HepG2 (cell line): ENCODE measurements around the gene ST8SIA3. TPM values are rescaled to one million over a fixed set of nuclear protein-coding genes. Genes with fewer than 3 reads are reported as not detected.

Experiments
- ATAC-seq: fragments of 200-7000 bp; cut with Tn5 transposase; 3 replicates; pipeline ENCODE4 v1.9.1; 2020; ENCODE audit warnings: mild to moderate bottlenecking, moderate library complexity
- BruUV-seq: library from RNA; stranded (reverse); fragments of 400-500 nt; replicated peaks from 2 replicates; lab custom pipeline; 2021; lab: Mats Ljungman, UMichigan
- CTCF ChIA-PET: fragments of 300-600 bp; formaldehyde crosslinking; extraction: SDS; loops from one replicate; lab custom pipeline; 2021; ENCODE audit warnings: low total read pairs, inconsistent platforms, low intra/inter-chr PET ratio; lab: Yijun Ruan, JAX
- POLR2A ChIA-PET: fragments of 350-600 bp; sonication (Branson Sonifier 250); formaldehyde crosslinking; loops from one replicate; lab custom pipeline; 2020; ENCODE audit warnings: antibody characterized with exemption, inconsistent platforms; lab: Yijun Ruan, JAX
- DNase-seq: peaks from one replicate; pipeline ENCODE4 v3.0.0-alpha.2; 2015; ENCODE audit warnings: low spot score
- FAIRE-seq: peaks from 3 replicates; lab custom pipeline; 2011; peaks lifted over from hg19 to GRCh38; lab: Jason Lieb, UNC
- H2AFZ ChIP-seq: one replicate; pipeline ENCODE4 v1.6.1; 2011; ENCODE audit warnings: low read length, inconsistent platforms
- H3K27ac ChIP-seq: fragments of 300-600 bp; 3 replicates; pipeline ENCODE4 v1.8.0; 2011; ENCODE audit warnings: mixed run types, mild to moderate bottlenecking, mixed read lengths, low read length, inconsistent platforms; ENCODE audit not compliant: insufficient read depth; ENCODE audit errors: extremely low read length
- H3K27me3 ChIP-seq, 2 experiments: fragments of 200-600 bp in 1 of 2; 2 replicates in 1 of 2; 3 replicates in 1 of 2; pipeline versions ENCODE4 v1.6.0 to v1.8.0; 2011; ENCODE audit warnings: low read length in 2 of 2, mild to moderate bottlenecking in 2 of 2, moderate library complexity in 2 of 2, inconsistent platforms in 1 of 2; ENCODE audit not compliant: insufficient read depth in 2 of 2, control insufficient read depth in 1 of 2
- H3K36me3 ChIP-seq, 2 experiments: fragments of 200-600 bp in 1 of 2; replicated peaks in 1 of 2; 2 replicates in 1 of 2; 3 replicates in 1 of 2; pipeline versions ENCODE4 v1.5.1 to v1.8.0; 2011; ENCODE audit warnings: low read length in 2 of 2, inconsistent platforms in 1 of 2; ENCODE audit not compliant: insufficient read depth in 2 of 2, control insufficient read depth in 1 of 2
- H3K4me1 ChIP-seq: 2 replicates; pipeline ENCODE4 v1.5.1; 2012; ENCODE audit warnings: low read length, inconsistent platforms; ENCODE audit not compliant: insufficient read depth
- H3K4me2 ChIP-seq: 2 replicates; pipeline ENCODE4 v1.6.0; 2011; ENCODE audit warnings: low read depth, low read length, inconsistent platforms
- H3K4me3 ChIP-seq, 3 experiments: fragments of 200-600 bp in 1 of 3; sonication (generic), shearing (Covaris generic) in 1 of 3; replicated peaks in 1 of 3; 2 replicates each; pipeline ENCODE4 v1.5.1; 2011 to 2016; ENCODE audit warnings: low read length in 3 of 3, inconsistent platforms in 2 of 3, low read depth in 2 of 3, mild to moderate bottlenecking in 2 of 3, control low read depth in 1 of 3, mixed read lengths in 1 of 3; ENCODE audit not compliant: insufficient read depth in 1 of 3
- H3K79me2 ChIP-seq: one replicate; pipeline ENCODE4 v1.6.1; 2011; ENCODE audit warnings: low read length, inconsistent platforms; ENCODE audit not compliant: insufficient read depth
- H3K9ac ChIP-seq: 2 replicates; pipeline ENCODE4 v1.6.0; 2011; ENCODE audit warnings: mild to moderate bottlenecking, low read depth, low read length, inconsistent platforms; ENCODE audit not compliant: insufficient read depth
- H3K9me3 ChIP-seq: 2 replicates; pipeline ENCODE4 v1.5.1; 2012; ENCODE audit warnings: mild to moderate bottlenecking, low read length
- H4K20me1 ChIP-seq: 2 replicates; pipeline ENCODE4 v1.6.0; 2011; ENCODE audit warnings: inconsistent platforms, mild to moderate bottlenecking, low read length, moderate library complexity; ENCODE audit not compliant: insufficient read depth
- AKNA ChIP-seq: sonication (generic); formaldehyde crosslinking; IDR thresholded peaks from 2 replicates; pipeline ENCODE4 v1.4.0; 2020; ENCODE audit warnings: missing genetic modification reagents, borderline replicate concordance
- ASH2L ChIP-seq: fragments of 300-600, 200-600 bp; sonication (generic); IDR thresholded peaks from 2 replicates; pipeline ENCODE4 v1.7.0; 2017; ENCODE audit warnings: low read depth, mild to moderate bottlenecking, moderate library complexity, mixed read lengths, low read length; ENCODE audit not compliant: insufficient read length
- DDIT3 ChIP-seq: sonication (generic); formaldehyde crosslinking; IDR thresholded peaks from 2 replicates; pipeline ENCODE4 v1.4.0; 2020; ENCODE audit warnings: mild to moderate bottlenecking, missing genetic modification reagents
- FOXA1 ChIP-seq, 2 experiments: fragments of 450-650 bp in 1 of 2; sonication (generic) in 1 of 2; formaldehyde crosslinking in 1 of 2; IDR thresholded peaks; 2 replicates each; pipeline versions ENCODE4 v1.4.0 to v1.6.1; 2016 to 2020; ENCODE audit warnings: missing genetic modification reagents in 1 of 2
- MAFF ChIP-seq: IDR thresholded peaks from 2 replicates; pipeline ENCODE4 v1.6.1; 2011; ENCODE audit warnings: low read depth, low read length, improper control_type of control experiment
- MAFK ChIP-seq, 2 experiments: IDR thresholded peaks in 1 of 2; conservative IDR thresholded peaks in 1 of 2; 2 replicates each; pipeline ENCODE4 v1.6.1; 2011; ENCODE audit warnings: improper control_type of control experiment in 2 of 2, low read length in 2 of 2
- PPARG ChIP-seq: conservative IDR thresholded peaks from 2 replicates; pipeline ENCODE4 v1.6.1; 2016; ENCODE audit warnings: missing biosample characterization, missing genetic modification reagents
- ZNF282 ChIP-seq: fragments of 450-650 bp; IDR thresholded peaks from 2 replicates; pipeline ENCODE4 v1.6.1; 2018; ENCODE audit not compliant: partially characterized antibody
- ZNF570 ChIP-seq: sonication (generic); formaldehyde crosslinking; IDR thresholded peaks from 2 replicates; pipeline ENCODE4 v1.4.0; 2020; ENCODE audit warnings: mild to moderate bottlenecking, missing genetic modification reagents, borderline replicate concordance
- ZNF678 ChIP-seq: sonication (generic); formaldehyde crosslinking; IDR thresholded peaks from 2 replicates; pipeline ENCODE4 v1.4.0; 2020; ENCODE audit warnings: mild to moderate bottlenecking, missing genetic modification reagents
- ZNF691 ChIP-seq: sonication (generic); formaldehyde crosslinking; IDR thresholded peaks from 2 replicates; pipeline ENCODE4 v1.4.0; 2020; ENCODE audit warnings: missing genetic modification reagents, low read depth, mild to moderate bottlenecking, borderline replicate concordance
- whole genome bisulfite sequencing: methylation state at CpG from one replicate; pipeline ENCODE4 v1.1.6; 2017; ENCODE audit warnings: low lambda C conversion rate; 5-methylcytosine and 5-hydroxymethylcytosine counted together
- in situ Hi-C: cut with HindIII; loops from 2 replicates; pipeline ENCODE4 v1.10.0; 2017; ENCODE audit warnings: low pct_unique_long_range_greater_than_20kb; ENCODE audit not compliant: extremely low pct_ligation_motif_present
- intact Hi-C: fragments of 100-400 bp; cut with micrococcal nuclease; formaldehyde crosslinking; loops from one replicate; pipeline ENCODE4 v1.10.0; 2022; ENCODE audit not compliant: unreplicated experiment
- polyA plus RNA-seq, 8 experiments: library from polyadenylated mRNA; depleted of rRNA in 3 of 8; stranded (reverse) in 7 of 8; unstranded in 1 of 8; fragments of >200 nt; fragmentation: Illumina TruSeq in 4 of 8; extraction: Trizol in 4 of 8; gene quantifications; 2 replicates each; pipeline versions ENCODE4 v1.2.1 to v1.2.3, GENCODE V29; 2011 to 2016; ENCODE audit warnings: low read depth in 4 of 8, missing spikeins in 1 of 8, mixed read lengths in 1 of 8; ENCODE audit not compliant: insufficient read depth in 1 of 8
- total RNA-seq, 5 experiments: library from RNA; depleted of rRNA; stranded (reverse); fragments of >200 nt; fragmentation: Illumina TruSeq; extraction: Trizol; gene quantifications; 2 replicates each; pipeline ENCODE4 v1.2.3, GENCODE V29; 2016; ENCODE audit warnings: low read depth in 1 of 5

ST8SIA3 gene
- total and polyA plus RNA-seq, 2 of the 13 experiments (the other 11 are each of a cell fraction or from before 2014, with no cell fraction given), result not detected

- no peak for FAIRE-seq
- intact Hi-C loops, result no loop called here
- CTCF ChIA-PET, result no interaction called here
- Histone ChIP-seq H3K36me3 (no peaks in the 10 kb centered on the region), H3K4me3 (no peak overlapping the region), H3K4me1 (no peaks in the 10 kb centered on the region), H3K9me3 (no peaks in the 10 kb centered on the region), H4K20me1 (no peaks in the 10 kb centered on the region), H3K4me2 (no peak overlapping the region), H3K79me2 (no peaks in the 10 kb centered on the region), H3K27ac (no peak overlapping the region), H3K27me3 (no peaks in the 10 kb centered on the region), H3K9ac (no peak overlapping the region), H2AFZ (no peak overlapping the region)
- POLR2A ChIA-PET, result no interaction called here
- TF ChIP-seq DDIT3 (CRISPR knock-in tag), result no peak
- TF ChIP-seq ZNF678 (CRISPR knock-in tag), result no peak
- TF ChIP-seq ZNF570 (CRISPR knock-in tag), result no peak
- TF ChIP-seq AKNA (CRISPR knock-in tag), result no peak
- no peak for TF ChIP-seq ZNF691 (CRISPR knock-in tag)
- no peak for TF ChIP-seq PPARG
- peak; percentile 78 for TF ChIP-seq MAFF
- TF ChIP-seq MAFK (conservative IDR thresholded peaks at IDR 0.05 in 1 of 2, IDR thresholded peaks at IDR 0.05 in 1 of 2; ENCODE audit: low read length in 2 of 2), result peak; percentile 77 to 85
- TF ChIP-seq ZNF282, result no peak
- TF ChIP-seq FOXA1 (IDR thresholded peaks at IDR 0.05), result no peak
- no peak for TF ChIP-seq FOXA1 (CRISPR knock-in tag; IDR thresholded peaks at IDR 0.05)
- no peak for TF ChIP-seq ASH2L
- 76% methylated on average over 4 of the region's 4 CpGs for WGBS
- no peak for ATAC-seq
- in situ Hi-C loops, result no loop called here
- BruUV-seq, result no TSS peak
- no peak for DNase-seq
Observed at GRCh38 chr18:57373017-57373416, 20.7 kb downstream of the ST8SIA3 start.
